Thyroid gland (tissue), 4 donors: ENCODE measurements around the gene BLOC1S2. TPM values are rescaled to one million over a fixed set of nuclear protein-coding genes. Genes with fewer than 3 reads are reported as not detected.

ENCODE experiments used
- DNase-seq, 2 donors: peaks; one replicate each; pipeline ENCODE4 v3.0.0-alpha.2; 2019
- H3K27ac ChIP-seq, 3 donors: fragments of 200-600 bp; sonication (generic); 1 replicate in 2 of 3; 2 replicates in 1 of 3; pipeline ENCODE4 v1.5.1; 2016 to 2019; ENCODE audit warnings: mild to moderate bottlenecking in 1 of 3, moderate library complexity in 1 of 3
- H3K27me3 ChIP-seq: fragments of 200-600 bp; sonication (generic); one replicate; pipeline ENCODE4 v1.5.1; 2019
- H3K36me3 ChIP-seq, 2 donors: fragments of 200-600 bp; sonication (generic); one replicate each; pipeline ENCODE4 v1.5.1; 2016 to 2019
- H3K4me1 ChIP-seq, 2 donors: fragments of 200-600 bp; sonication (generic); one replicate each; pipeline ENCODE4 v1.5.1; 2017 to 2019
- H3K4me3 ChIP-seq, 3 donors: fragments of 200-600 bp; sonication (generic); replicated peaks in 1 of 3; 1 replicate in 2 of 3; 2 replicates in 1 of 3; pipeline ENCODE4 v1.5.1; 2016; ENCODE audit warnings: mild to moderate bottlenecking in 1 of 3
- H3K9me3 ChIP-seq: fragments of 200-600 bp; sonication (generic); one replicate; pipeline ENCODE4 v1.5.1; 2017
- CTCF ChIP-seq, 6 experiments: fragments of 200-600 bp in 3 of 6; fragments of 450-650 bp in 3 of 6; sonication (generic) in 3 of 6; IDR thresholded peaks; one replicate each; pipeline ENCODE4 v1.5.1; 2016 to 2019; ENCODE audit warnings: antibody characterized with exemption in 6 of 6, mild to moderate bottlenecking in 2 of 6, inconsistent platforms in 1 of 6, moderate library complexity in 1 of 6
- POLR2A ChIP-seq, 2 donors: fragments of 450-650 bp; IDR thresholded peaks; one replicate each; pipeline ENCODE4 v1.6.1; 2017; ENCODE audit warnings: antibody characterized with exemption in 2 of 2, mild to moderate bottlenecking in 2 of 2, moderate library complexity in 1 of 2
- WGBS, 2 donors: methylation state at CpG; one replicate each; pipeline ENCODE4 v1.1.5; 2017; 5-methylcytosine and 5-hydroxymethylcytosine counted together
- intact Hi-C: fragments of 100-400 bp; cut with DNase I; formaldehyde crosslinking; loops from one replicate; pipeline ENCODE4 v1.15.1; 2023
- small RNA-seq: library from RNA; depleted of rRNA; stranded (forward); fragments of <200 nt; gene quantifications from one replicate; pipeline ENCODE3, GENCODE V24; 2016
- total RNA-seq, 4 donors: library from RNA; depleted of rRNA; stranded (reverse); fragments of >200 nt; gene quantifications; one replicate each; pipeline ENCODE4 v1.2.3, GENCODE V29; 2016

The BLOC1S2 gene
- total RNA-seq, 4 donors from 2014 or later = 22.6 to 42.2 (median 37.0) TPM

- H3K4me1 ChIP-seq = peaks cover 0 to 13% of the 10 kb centered on the region in 2 donors
- no peak overlapping the region for H3K4me3 ChIP-seq
- TF ChIP-seq CTCF (IDR thresholded peaks at IDR 0.05) = no peak
- TF ChIP-seq POLR2A (IDR thresholded peaks at IDR 0.05) = no peak
- no peaks in the 10 kb centered on the region for H3K9me3 ChIP-seq
- intact Hi-C loops = no loop called here
- WGBS, 2 donors = 80 to 87% methylated on average over 2 of the region's 2 CpGs
- no peak overlapping the region for H3K27ac ChIP-seq
- no peak for DNase-seq
- H3K27me3 ChIP-seq = no peaks in the 10 kb centered on the region
- peaks cover 30 to 31% of the 10 kb centered on the region in 2 donors for H3K36me3 ChIP-seq
These were observed 54.4 kb downstream of the BLOC1S2 start for GRCh38 chr10:100232101-100232500.

DNA sequence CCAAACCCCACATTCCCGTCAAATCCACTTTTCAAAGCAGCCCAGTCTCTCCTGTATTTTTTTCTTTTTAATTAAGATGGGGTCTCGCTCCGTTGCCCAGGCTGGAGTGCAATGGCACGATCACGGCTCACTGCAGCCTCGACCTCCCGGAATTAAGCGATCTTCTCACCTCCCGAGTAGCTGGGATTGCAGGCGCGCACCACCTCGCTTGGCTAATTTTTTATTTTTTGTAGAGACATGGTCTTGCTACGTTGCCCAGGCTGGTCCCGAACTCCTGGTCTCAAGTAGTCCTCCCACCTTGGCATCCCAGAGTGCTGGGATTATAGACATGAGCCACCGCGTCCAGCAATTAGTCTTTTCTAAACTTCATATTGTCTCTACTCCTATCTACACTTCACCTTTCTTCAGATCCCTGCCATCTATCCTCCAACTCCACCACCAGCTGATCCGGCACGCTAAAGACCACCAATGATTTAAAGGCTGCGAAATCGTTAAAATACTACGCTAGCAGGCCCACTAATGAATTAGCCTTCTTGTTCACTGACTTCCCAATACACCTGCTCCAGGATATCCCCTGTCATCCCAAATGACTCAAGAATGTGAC lies 56.6 kb downstream of the BLOC1S2 start:
- TF ChIP-seq CTCF (IDR thresholded peaks at IDR 0.05) (no peak), POLR2A (IDR thresholded peaks at IDR 0.05) (no peak)
- H3K4me1 ChIP-seq = peaks cover 0 to 13% of the 10 kb centered on the region in 2 donors
- 52 to 57% methylated on average over 21 of the region's 21 CpGs for WGBS, 2 donors
- intact Hi-C loops = no loop called here
- H3K36me3 ChIP-seq = peaks cover 10 to 18% of the 10 kb centered on the region in 2 donors
- H3K27ac ChIP-seq = peak overlapping the region; percentile 19 to 72 (median 56)
- no peaks in the 10 kb centered on the region for H3K9me3 ChIP-seq
- DNase-seq = peak in 1 of 2 donors; percentile 4
- H3K27me3 ChIP-seq = no peaks in the 10 kb centered on the region
- H3K4me3 ChIP-seq = peak overlapping the region; percentile 83 to 100 (median 97)

DNA sequence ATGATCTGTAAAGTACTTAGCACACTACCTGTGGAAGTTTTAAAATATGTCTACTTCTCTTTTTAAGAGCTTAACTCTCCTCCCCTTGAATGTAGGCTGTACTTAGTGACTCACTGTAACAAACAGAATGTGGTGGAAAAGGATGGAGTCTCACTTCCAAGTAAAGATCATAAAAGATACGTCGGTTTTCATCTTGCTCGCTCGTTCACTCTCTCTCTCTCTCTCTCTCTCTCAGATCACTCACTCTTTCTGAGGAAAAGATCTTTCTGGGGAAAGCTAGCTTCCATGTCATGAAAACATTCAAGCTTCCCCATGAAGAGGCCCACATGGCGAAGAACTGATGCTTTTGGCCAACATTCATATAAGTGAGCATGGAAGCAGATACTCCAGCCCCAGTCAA lies 62.6 kb downstream of the BLOC1S2 start:
- no peak for DNase-seq
- 88 to 89% methylated on average over 5 of the region's 5 CpGs for WGBS, 2 donors
- TF ChIP-seq POLR2A (IDR thresholded peaks at IDR 0.05) (no peak), CTCF (IDR thresholded peaks at IDR 0.05) (no peak)
- H3K9me3 ChIP-seq = no peaks in the 10 kb centered on the region
- peaks cover 10 to 22% of the 10 kb centered on the region in 2 donors for H3K36me3 ChIP-seq
- no peak overlapping the region for H3K27ac ChIP-seq
- H3K4me1 ChIP-seq = peaks cover 0 to 8% of the 10 kb centered on the region in 2 donors
- H3K4me3 ChIP-seq = no peak overlapping the region
- intact Hi-C loops = no loop called here
- no peaks in the 10 kb centered on the region for H3K27me3 ChIP-seq

Small RNAs within 50 kb of the gene (small RNA-seq; reads per million reads assigned to genes)
- gene RNU6-422P (not detected), gene SNORA12 (109 reads per million, percentile 97 among the genes with 10 or more reads in this experiment)

Other genes with a start within 250 kb of the BLOC1S2 start
- not detected for gene CPN1, start 204.8 kb downstream of the BLOC1S2 start, total RNA-seq
- 10 to 100 TPM; 17.9 to 23.5 (median 19.7) TPM for gene ERLIN1, start 100.7 kb downstream of the BLOC1S2 start, total RNA-seq
- 10 to 100 TPM; 26.1 to 30.6 (median 27.4) TPM for gene CHUK, start 57.1 kb downstream of the BLOC1S2 start, total RNA-seq
- 10 to 100 TPM; 17.1 to 21.1 (median 19.3) TPM for gene CWF19L1, start 19.0 kb downstream of the BLOC1S2 start, total RNA-seq
- not detected for gene PKD2L1, start 43.5 kb upstream of the BLOC1S2 start, total RNA-seq
- gene SCD, start 60.6 kb upstream of the BLOC1S2 start, total RNA-seq = 10 to 100 TPM in 1 of 4 donors, 1 to 10 TPM in 3; 2.2 to 29.7 (median 5.1) TPM
- not detected for gene WNT8B, start 176.3 kb upstream of the BLOC1S2 start, total RNA-seq
- 1 to 10 TPM; 4.2 to 8.9 (median 6.9) TPM for gene SEC31B, start 233.2 kb upstream of the BLOC1S2 start, total RNA-seq
- gene NDUFB8, start 243.2 kb upstream of the BLOC1S2 start, total RNA-seq = 100 to 1,000 TPM; 164 to 339 (median 209) TPM
- gene HIF1AN, start 249.3 kb upstream of the BLOC1S2 start, total RNA-seq = 10 to 100 TPM in 2 of 4 donors, 1 to 10 TPM in 2; 9.1 to 15.4 (median 11.1) TPM